A549 (cell line): Measurements from ENCODE around the gene CNOT3.

ENCODE experiments used
- EP300 ChIP-seq, 2 experiments: fragments of >200 bp; sonication (Bioruptor Twin); formaldehyde crosslinking; IDR thresholded peaks; 2 replicates in 1 of 2; 3 replicates in 1 of 2; pipeline ENCODE4 v1.6.1; 2016 to 2017
- MAFK ChIP-seq: fragments of 450-650 bp; IDR thresholded peaks from 2 replicates; pipeline ENCODE4 v1.6.1; 2014; ENCODE audit not compliant: partially characterized antibody
- MYC ChIP-seq: IDR thresholded peaks from 2 replicates; pipeline ENCODE4 v1.6.1; 2012; ENCODE audit warnings: mild to moderate bottlenecking, inconsistent platforms, low read length, improper control_type of control experiment, borderline replicate concordance
- POLR2A ChIP-seq: IDR thresholded peaks from 2 replicates; pipeline ENCODE4 v1.6.1; 2012; ENCODE audit warnings: mild to moderate bottlenecking, low read length
- ZFP36 ChIP-seq: fragments of 450-650 bp; IDR thresholded peaks from 2 replicates; pipeline ENCODE4 v1.6.1; 2014; ENCODE audit warnings: borderline replicate concordance; ENCODE audit not compliant: partially characterized antibody
- TF ChIP-seq, protein P1 (sequence below): fragments of >200 bp; sonication (Bioruptor Twin); formaldehyde crosslinking; IDR thresholded peaks from 3 replicates; pipeline ENCODE4 v1.5.1; 2016
- TF ChIP-seq, protein P2 (sequence below): IDR thresholded peaks from 2 replicates; pipeline ENCODE4 v1.6.1; 2012; ENCODE audit warnings: low read depth, borderline replicate concordance

DNA sequence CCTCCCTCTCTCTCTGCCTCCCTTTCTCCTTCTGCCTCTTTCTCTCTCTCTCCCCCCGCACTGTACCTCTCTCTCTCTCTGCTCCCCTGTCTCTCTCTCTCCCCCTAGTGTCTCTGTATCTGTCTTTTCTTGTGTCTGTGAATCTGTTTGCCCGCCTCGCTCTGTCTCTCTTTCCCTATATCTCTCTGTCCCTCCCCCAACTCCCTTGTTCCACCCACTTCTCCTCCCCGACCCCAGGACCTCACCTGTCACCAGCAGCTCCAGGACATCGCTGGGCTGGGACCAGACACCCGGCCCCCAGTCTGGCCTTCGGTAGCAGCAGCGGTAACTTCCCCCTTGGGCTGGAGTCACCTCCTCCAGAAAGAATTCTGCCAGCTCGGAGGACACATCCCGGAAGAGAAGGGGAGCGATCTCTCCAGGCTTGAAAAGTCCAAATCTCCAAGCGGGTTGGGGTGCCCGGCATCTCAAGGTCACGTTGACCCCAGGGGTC, 40.9 kb upstream of the CNOT3 start:
- TF ChIP-seq MAFK (no peak), MYC (no peak), EP300 (IDR thresholded peaks at IDR 0.05) (no peak), POLR2A (peak; percentile 17; the same call in 1 of the 2 replicates), ZFP36 (no peak)
- TF ChIP-seq, protein P1, sequence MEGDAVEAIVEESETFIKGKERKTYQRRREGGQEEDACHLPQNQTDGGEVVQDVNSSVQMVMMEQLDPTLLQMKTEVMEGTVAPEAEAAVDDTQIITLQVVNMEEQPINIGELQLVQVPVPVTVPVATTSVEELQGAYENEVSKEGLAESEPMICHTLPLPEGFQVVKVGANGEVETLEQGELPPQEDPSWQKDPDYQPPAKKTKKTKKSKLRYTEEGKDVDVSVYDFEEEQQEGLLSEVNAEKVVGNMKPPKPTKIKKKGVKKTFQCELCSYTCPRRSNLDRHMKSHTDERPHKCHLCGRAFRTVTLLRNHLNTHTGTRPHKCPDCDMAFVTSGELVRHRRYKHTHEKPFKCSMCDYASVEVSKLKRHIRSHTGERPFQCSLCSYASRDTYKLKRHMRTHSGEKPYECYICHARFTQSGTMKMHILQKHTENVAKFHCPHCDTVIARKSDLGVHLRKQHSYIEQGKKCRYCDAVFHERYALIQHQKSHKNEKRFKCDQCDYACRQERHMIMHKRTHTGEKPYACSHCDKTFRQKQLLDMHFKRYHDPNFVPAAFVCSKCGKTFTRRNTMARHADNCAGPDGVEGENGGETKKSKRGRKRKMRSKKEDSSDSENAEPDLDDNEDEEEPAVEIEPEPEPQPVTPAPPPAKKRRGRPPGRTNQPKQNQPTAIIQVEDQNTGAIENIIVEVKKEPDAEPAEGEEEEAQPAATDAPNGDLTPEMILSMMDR, result no peak; the same call in 2 of the 3 replicates
- TF ChIP-seq, protein P2, sequence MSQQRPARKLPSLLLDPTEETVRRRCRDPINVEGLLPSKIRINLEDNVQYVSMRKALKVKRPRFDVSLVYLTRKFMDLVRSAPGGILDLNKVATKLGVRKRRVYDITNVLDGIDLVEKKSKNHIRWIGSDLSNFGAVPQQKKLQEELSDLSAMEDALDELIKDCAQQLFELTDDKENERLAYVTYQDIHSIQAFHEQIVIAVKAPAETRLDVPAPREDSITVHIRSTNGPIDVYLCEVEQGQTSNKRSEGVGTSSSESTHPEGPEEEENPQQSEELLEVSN, result no peak
